T-cell (primary cell): ENCODE measurements around the gene ASAP2. TPM values are rescaled to one million over a fixed set of nuclear protein-coding genes. Genes with fewer than 3 reads are reported as not detected.

Source experiments
- ATAC-seq, 4 experiments: fragments of 200-7000 bp in 3 of 4; fragments of 150-1000 bp in 1 of 4; cut with Tn5 transposase; replicated peaks in 1 of 4; 1 replicate in 3 of 4; 2 replicates in 1 of 4; pipeline ENCODE4 v1.10.0; 2021; ENCODE audit warnings: moderate library complexity in 3 of 4, mild to moderate bottlenecking in 2 of 4, moderate number of reproducible peaks in 1 of 4
- CTCF ChIA-PET, 2 donors: fragments of 300-600 bp; sonication (Branson Sonifier 250); formaldehyde crosslinking; loops; one replicate each; lab custom pipeline; 2022; ENCODE audit warnings: antibody characterized with exemption in 2 of 2; lab: Charles Lee
- POLR2A ChIA-PET, 2 donors: fragments of 300-600 bp; sonication (Branson Sonifier 250); formaldehyde crosslinking; loops; one replicate each; lab custom pipeline; 2022; ENCODE audit warnings: antibody characterized with exemption in 2 of 2; lab: Charles Lee
- DNase-seq, 35 experiments: peaks; one replicate each; pipeline versions ENCODE4 v3.0.0 to v3.0.0-alpha.2; 2013 to 2023
- H3K27ac ChIP-seq: one replicate; pipeline ENCODE4 v1.5.1; 2013; ENCODE audit warnings: low read length
- H3K27me3 ChIP-seq, 2 experiments: replicated peaks in 1 of 2; 1 replicate in 1 of 2; 2 replicates in 1 of 2; pipeline versions ENCODE4 v1.6.1 to v1.7.0; 2013; ENCODE audit warnings: low read length in 1 of 2, mixed read lengths in 1 of 2; ENCODE audit not compliant: control insufficient read depth in 2 of 2, insufficient read depth in 2 of 2; ENCODE audit errors: extremely low read depth in 1 of 2
- H3K36me3 ChIP-seq, 2 donors: 1 replicate in 1 of 2; 2 replicates in 1 of 2; pipeline versions ENCODE4 v1.6.1 to v1.7.0; 2013; ENCODE audit warnings: low read length in 1 of 2; ENCODE audit not compliant: control insufficient read depth in 2 of 2, insufficient read depth in 1 of 2; ENCODE audit errors: extremely low read depth in 1 of 2
- H3K4me1 ChIP-seq, 2 experiments: 1 replicate in 1 of 2; 2 replicates in 1 of 2; pipeline versions ENCODE4 v1.6.1 to v1.7.0; 2013; ENCODE audit warnings: low read length in 2 of 2, mixed read lengths in 1 of 2; ENCODE audit not compliant: insufficient read depth in 2 of 2, control insufficient read depth in 1 of 2; ENCODE audit errors: extremely low read depth in 1 of 2
- H3K4me3 ChIP-seq, 2 donors: 1 replicate in 1 of 2; 2 replicates in 1 of 2; pipeline versions ENCODE4 v1.5.1 to v1.7.0; 2013; ENCODE audit warnings: mild to moderate bottlenecking in 2 of 2, low read length in 1 of 2, moderate library complexity in 1 of 2; ENCODE audit not compliant: control insufficient read depth in 1 of 2; ENCODE audit errors: extremely low read depth in 1 of 2
- H3K9me3 ChIP-seq: 2 replicates; pipeline ENCODE4 v1.7.0; 2013
- H3K27ac Mint-ChIP-seq, 2 donors: one replicate each; pipeline ENCODE4 v1.8.0; 2020 to 2021; ENCODE audit warnings: mild to moderate bottlenecking in 2 of 2, mixed read lengths in 2 of 2
- H3K27me3 Mint-ChIP-seq, 2 donors: one replicate each; pipeline ENCODE4 v1.8.0; 2021 to 2022; ENCODE audit warnings: mixed read lengths in 2 of 2
- H3K36me3 Mint-ChIP-seq: one replicate; pipeline ENCODE4 v1.8.0; 2021; ENCODE audit warnings: mixed read lengths
- H3K4me1 Mint-ChIP-seq, 3 donors: one replicate each; pipeline ENCODE4 v1.8.0; 2020 to 2022; ENCODE audit warnings: mixed read lengths in 3 of 3, mild to moderate bottlenecking in 1 of 3
- H3K4me3 Mint-ChIP-seq, 3 donors: one replicate each; pipeline ENCODE4 v1.8.0; 2020 to 2022; ENCODE audit warnings: mild to moderate bottlenecking in 3 of 3, mixed read lengths in 3 of 3, moderate library complexity in 3 of 3
- H3K9me3 Mint-ChIP-seq, 3 donors: one replicate each; pipeline ENCODE4 v1.8.0; 2020 to 2022; ENCODE audit warnings: mixed read lengths in 3 of 3
- WGBS: methylation state at CpG from one replicate; pipeline ENCODE4 v1.1.5; 2013; ENCODE audit warnings: missing lambda C conversion rate; ENCODE audit not compliant: insufficient coverage; 5-methylcytosine and 5-hydroxymethylcytosine counted together
- total RNA-seq, 35 experiments: library from RNA in 6 of 35; stranded (reverse) in 6 of 35; fragments of 120-200 nt in 1 of 35; gene quantifications; one replicate each; pipeline versions ENCODE4 v1.2.1 to v1.2.4 and lab custom pipeline; 2013 to 2026

Gene ASAP2
- total RNA-seq, 5 donors from 2014 or later (not counting 1 experiment from before 2014, with no cell fraction given), result 0.10 to 0.38 (median 0.27) TPM; not detected in 1

DNA sequence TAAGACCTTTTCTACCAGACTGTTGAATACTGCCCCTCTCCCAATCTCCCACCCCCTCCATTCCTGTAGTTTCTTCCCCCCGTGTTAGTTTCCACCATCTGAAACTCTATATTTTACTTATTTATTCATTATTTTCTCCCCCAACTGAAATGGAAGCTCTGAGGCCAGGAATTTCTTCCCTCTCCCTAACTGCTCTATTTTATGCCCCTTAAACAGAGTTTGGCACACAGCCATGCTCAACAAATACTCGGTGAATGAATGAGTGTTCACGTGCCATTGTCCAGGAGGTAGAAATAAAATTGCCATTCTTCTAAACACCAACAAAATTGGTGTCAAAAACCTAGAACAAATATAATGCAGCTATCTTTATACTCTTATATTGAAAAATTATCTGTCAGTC is 211.1 kb downstream of the ASAP2 start:
- Mint-ChIP-seq H3K27ac (no peak overlapping the region), H3K4me1 (peaks cover 47 to 60% (median 55%) of the 10 kb centered on the region in 3 donors), H3K4me3 (no peak overlapping the region), H3K9me3 (no peaks in the 10 kb centered on the region), H3K36me3 (peaks cover 28% of the 10 kb centered on the region), H3K27me3 (no peaks in the 10 kb centered on the region)
- Histone ChIP-seq H3K4me1 (peaks cover 2 to 25% of the 10 kb centered on the region in 2 experiments), H3K36me3 (peaks cover 5 to 14% of the 10 kb centered on the region in 2 donors), H3K9me3 (no peaks in the 10 kb centered on the region), H3K27me3 (no peaks in the 10 kb centered on the region), H3K27ac (no peak overlapping the region), H3K4me3 (no peak overlapping the region)
- DNase-seq (no peak), ATAC-seq (no peak)
- 100% methylated on average over 2 of the region's 3 CpGs for WGBS
- CTCF ChIA-PET, result interaction anchor here (0.6 to 0.7 kb wide), 2 partner anchors 20 to 688 kb away, joined by 3 read pairs; no protein-coding TSS in a partner anchor
- POLR2A ChIA-PET, result interaction anchor here in 1 of 2 donors (0.8 kb wide), 1 partner anchor 34 kb away, joined by 3 read pairs; no protein-coding TSS in a partner anchor

DNA sequence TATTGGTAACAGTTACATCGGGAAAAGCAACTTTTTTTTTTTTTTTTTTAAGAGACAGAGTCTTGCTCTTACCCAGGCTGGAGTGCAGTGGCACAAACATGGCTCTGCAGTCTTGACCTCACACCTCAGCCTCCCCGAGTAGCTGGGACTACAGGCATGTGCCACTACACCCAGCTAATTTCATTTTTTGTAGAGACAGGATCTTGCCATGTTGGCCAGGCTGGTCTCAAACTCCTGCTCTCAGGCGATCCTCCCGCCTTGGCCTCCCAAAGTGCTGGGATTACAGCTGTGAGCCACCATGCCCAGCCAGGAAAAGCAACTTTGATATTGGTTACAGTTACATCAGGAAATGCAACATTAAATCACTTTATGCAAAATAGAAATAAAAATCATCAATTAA is 212.1 kb downstream of the ASAP2 start:
- Mint-ChIP-seq H3K27me3 (no peaks in the 10 kb centered on the region), H3K4me3 (no peak overlapping the region), H3K27ac (no peak overlapping the region), H3K9me3 (no peaks in the 10 kb centered on the region), H3K4me1 (peaks cover 47 to 59% (median 55%) of the 10 kb centered on the region in 3 donors), H3K36me3 (peaks cover 24% of the 10 kb centered on the region)
- ATAC-seq (no peak), DNase-seq (no peak)
- Histone ChIP-seq H3K36me3 (peaks cover 5 to 9% of the 10 kb centered on the region in 2 donors), H3K9me3 (no peaks in the 10 kb centered on the region), H3K27me3 (no peaks in the 10 kb centered on the region), H3K27ac (no peak overlapping the region), H3K4me3 (no peak overlapping the region), H3K4me1 (peaks cover 2 to 26% of the 10 kb centered on the region in 2 experiments)
- POLR2A ChIA-PET, result no interaction called here
- CTCF ChIA-PET, result no interaction called here
- 94% methylated on average over 2 of the region's 4 CpGs for WGBS

DNA sequence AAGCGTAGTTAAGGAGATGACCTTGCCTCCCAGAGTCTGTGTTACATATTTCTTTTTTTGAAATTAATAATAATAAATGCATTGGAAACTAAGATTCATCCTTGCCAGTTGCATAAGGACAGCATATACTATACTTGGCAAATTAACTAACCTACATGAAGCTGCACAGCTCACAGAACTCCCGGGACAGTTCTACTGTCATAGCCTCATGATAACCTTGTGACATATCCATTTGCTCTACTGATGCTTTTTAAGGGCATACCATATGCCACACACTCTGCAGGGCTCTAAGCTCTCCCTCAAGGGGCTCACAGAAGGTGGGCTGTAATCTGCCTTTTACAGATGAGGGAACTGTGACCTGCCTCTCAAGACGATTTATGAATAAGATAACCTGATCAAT is 212.9 kb downstream of the ASAP2 start:
- peaks cover 39 to 53% (median 49%) of the 10 kb centered on the region in 3 donors for H3K4me1 Mint-ChIP-seq
- DNase-seq (no peak), ATAC-seq (no peak)
- CTCF ChIA-PET, result no interaction called here
- POLR2A ChIA-PET, result interaction anchor here in 1 of 2 donors (0.6 kb wide), 1 partner anchor 31 kb away, joined by 4 read pairs; no protein-coding TSS in a partner anchor
- H3K27ac Mint-ChIP-seq, result no peak overlapping the region
- Histone ChIP-seq H3K4me3 (no peak overlapping the region), H3K9me3 (no peaks in the 10 kb centered on the region), H3K27me3 (no peaks in the 10 kb centered on the region), H3K27ac (no peak overlapping the region), H3K36me3 (peaks cover 5 to 9% of the 10 kb centered on the region in 2 donors), H3K4me1 (peaks cover 8 to 34% of the 10 kb centered on the region in 2 experiments)
- H3K36me3 Mint-ChIP-seq, result peaks cover 18% of the 10 kb centered on the region
- H3K27me3 Mint-ChIP-seq, result no peaks in the 10 kb centered on the region
- H3K4me3 Mint-ChIP-seq, result no peak overlapping the region
- H3K9me3 Mint-ChIP-seq, result no peaks in the 10 kb centered on the region
- WGBS, result 100% methylated on average over 1 of the region's 3 CpGs

DNA sequence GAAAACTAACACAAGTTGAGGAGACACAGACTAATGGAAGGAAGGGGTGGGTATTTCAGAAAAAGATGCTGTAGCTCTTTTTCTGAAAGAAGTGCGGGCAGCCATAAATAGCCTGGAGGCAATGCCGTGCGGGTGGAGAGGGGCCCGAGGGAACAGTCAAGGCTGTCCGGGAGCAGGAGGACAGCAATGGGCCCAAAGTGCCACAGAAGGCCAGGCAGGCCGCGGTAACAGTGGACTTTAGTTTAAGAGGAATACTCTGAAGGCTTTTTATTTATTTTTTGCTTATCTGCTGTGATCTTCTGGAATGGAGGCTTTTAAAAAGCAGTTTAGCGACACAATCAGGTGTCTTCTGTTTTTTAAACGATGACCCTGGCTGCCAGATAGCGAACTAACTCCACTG is 213.9 kb downstream of the ASAP2 start:
- Mint-ChIP-seq H3K9me3 (no peaks in the 10 kb centered on the region), H3K36me3 (peaks cover 18% of the 10 kb centered on the region), H3K27me3 (no peaks in the 10 kb centered on the region), H3K4me3 (peak overlapping the region in 1 of 3 donors; percentile 31), H3K4me1 (peaks cover 38 to 51% (median 49%) of the 10 kb centered on the region in 3 donors), H3K27ac (no peak overlapping the region)
- no peak for ATAC-seq
- no peaks in the 10 kb centered on the region for H3K27me3 ChIP-seq
- 97% methylated on average over 10 of the region's 10 CpGs for WGBS
- H3K27ac ChIP-seq, result no peak overlapping the region
- H3K4me1 ChIP-seq, result peaks cover 10 to 38% of the 10 kb centered on the region in 2 experiments
- ChIA-PET POLR2A (no interaction called here), CTCF (no interaction called here)
- H3K9me3 ChIP-seq, result no peaks in the 10 kb centered on the region
- H3K36me3 ChIP-seq, result peaks cover 5 to 9% of the 10 kb centered on the region in 2 donors
- no peak for DNase-seq
- no peak overlapping the region for H3K4me3 ChIP-seq

DNA sequence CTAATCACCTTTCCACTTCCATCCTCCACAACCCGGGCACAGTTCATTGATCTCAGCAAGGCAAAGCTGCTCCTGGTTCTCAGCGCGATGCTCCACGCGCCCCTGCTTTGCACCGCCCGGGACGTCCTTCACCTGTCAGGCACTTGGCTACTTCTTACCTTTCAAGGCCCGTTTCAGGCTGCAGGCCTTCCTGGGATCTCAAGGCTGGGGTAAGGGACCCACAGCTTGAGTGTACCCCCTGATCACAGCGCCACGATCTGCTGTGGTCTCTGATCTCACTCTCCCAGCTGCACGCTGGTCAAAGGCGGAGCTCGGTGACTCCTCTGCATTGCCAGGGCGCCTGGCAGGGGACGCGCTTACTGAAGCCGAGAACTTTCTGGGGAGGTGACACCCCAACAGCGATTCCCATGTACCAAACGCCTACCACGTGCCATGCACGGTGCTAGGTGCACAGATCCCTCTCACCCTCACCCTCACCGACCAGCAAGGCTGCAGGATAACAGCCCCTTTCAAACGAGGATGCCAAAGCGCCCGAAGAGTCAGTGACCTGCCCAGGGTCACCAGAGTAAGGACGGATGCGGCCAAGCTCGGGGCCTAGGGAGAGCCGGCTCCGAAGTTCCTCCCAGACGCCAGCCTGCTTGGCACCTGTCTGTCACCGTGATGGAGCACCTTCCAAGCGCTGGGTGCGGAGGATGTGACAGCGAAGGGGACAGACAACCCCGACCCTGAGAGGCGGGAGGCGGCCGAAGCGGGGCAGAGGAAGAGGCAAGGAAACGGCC is 215.9 kb downstream of the ASAP2 start:
- Mint-ChIP-seq H3K27me3 (no peaks in the 10 kb centered on the region), H3K4me1 (peaks cover 29 to 40% (median 35%) of the 10 kb centered on the region in 3 donors), H3K27ac (peak overlapping the region; percentile 87), H3K36me3 (peaks cover 14% of the 10 kb centered on the region), H3K4me3 (no peak overlapping the region), H3K9me3 (no peaks in the 10 kb centered on the region)
- H3K27ac ChIP-seq, result peak overlapping the region; percentile 50
- ATAC-seq, result peak; percentile 18 to 41 (median 31)
- ChIA-PET CTCF (no interaction called here), POLR2A (interaction anchor here (0.5 to 0.9 kb wide), 4 partner anchors 51 to 1903 kb away, joined by 3 to 4 read pairs (median 3); no protein-coding TSS in a partner anchor)
- H3K27me3 ChIP-seq, result no peaks in the 10 kb centered on the region
- H3K4me3 ChIP-seq, result peak overlapping the region; percentile 88 to 95
- H3K9me3 ChIP-seq, result no peaks in the 10 kb centered on the region
- DNase-seq, result peak in 31 of 35 experiments; percentile 6 to 60 (median 23)
- H3K36me3 ChIP-seq, result peaks cover 0 to 9% of the 10 kb centered on the region in 2 donors
- 17% methylated on average over 42 of the region's 42 CpGs for WGBS
- H3K4me1 ChIP-seq, result peaks cover 10 to 30% of the 10 kb centered on the region in 2 experiments

DNA sequence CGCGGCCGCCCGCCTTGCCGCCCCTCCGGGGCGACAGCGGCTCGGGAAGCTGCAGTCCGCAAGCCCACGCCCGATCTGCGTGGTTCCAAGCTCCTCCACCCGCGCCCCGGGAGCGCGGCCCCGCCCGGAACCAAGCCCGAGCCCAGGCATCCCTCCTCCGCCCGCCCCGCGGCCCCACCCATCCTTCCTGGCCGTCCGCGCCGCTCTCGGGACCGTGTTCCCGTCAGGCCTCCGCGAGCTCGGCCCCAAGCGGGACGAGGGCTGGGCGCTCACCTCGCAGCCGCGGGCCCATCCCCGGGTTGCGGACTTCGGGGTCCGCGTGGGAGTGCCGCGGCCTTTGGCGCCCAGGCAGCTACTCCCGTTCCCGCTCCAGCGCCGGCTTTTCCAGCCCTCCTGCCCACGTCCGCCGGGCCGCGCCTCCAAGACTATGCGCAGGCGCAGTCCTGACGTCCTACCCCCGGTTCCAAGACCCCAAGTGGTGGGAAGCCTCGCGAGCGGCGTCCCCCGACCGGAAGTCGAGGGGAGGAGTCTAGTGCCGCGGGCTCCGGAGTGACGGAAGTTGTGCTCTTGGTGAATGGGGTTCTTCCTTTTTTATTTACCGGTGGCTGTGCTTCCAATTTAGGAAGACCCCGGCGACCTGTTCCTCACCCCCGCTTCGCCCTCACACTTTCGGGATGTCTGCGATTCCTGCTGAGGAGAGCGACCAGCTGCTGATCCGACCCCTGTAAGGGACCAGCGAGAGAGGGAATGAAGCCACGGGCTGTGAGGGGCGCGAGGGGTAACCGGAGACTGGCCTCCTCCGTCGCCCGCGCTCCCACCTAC is 216.7 kb downstream of the ASAP2 start, which contains the start of the genes CPSF3 and ITGB1BP1:
Gene CPSF3 (plus strand): TSS at position 555 of the 822 bp plus-strand sequence. CDS start 120 bp downstream, at position 675.
Gene ITGB1BP1 (minus strand): TSS at position 429 of the 822 bp plus-strand sequence. CDS start 4,831 bp downstream, outside the sequence.
- Mint-ChIP-seq H3K4me3 (no peak within 1 kb of the TSS), H3K27me3 (no peaks in the 10 kb centered on the region), H3K36me3 (peaks cover 9% of the 10 kb centered on the region), H3K9me3 (no peaks in the 10 kb centered on the region), H3K27ac (peak within 1 kb of the TSS; percentile 93), H3K4me1 (peaks cover 26 to 34% (median 29%) of the 10 kb centered on the region in 3 donors)
- Histone ChIP-seq H3K4me3 (peak within 1 kb of the TSS; percentile 88 to 95), H3K36me3 (peaks cover 0 to 6% of the 10 kb centered on the region in 2 donors), H3K9me3 (no peaks in the 10 kb centered on the region), H3K27ac (peak within 1 kb of the TSS; percentile 81), H3K4me1 (peaks cover 10 to 30% of the 10 kb centered on the region in 2 experiments), H3K27me3 (no peaks in the 10 kb centered on the region)
- ATAC-seq (peak; percentile 86 to 91 (median 88)), DNase-seq (peak; percentile 89 to 98 (median 94))
- WGBS, result under 1% methylated on average over 86 of the region's 91 CpGs
- POLR2A ChIA-PET, result interaction anchor here (0.5 to 0.7 kb wide), 5 partner anchors 261 to 1902 kb away, joined by 3 to 4 read pairs (median 3); no protein-coding TSS in a partner anchor
- CTCF ChIA-PET, result interaction anchor here in 1 of 2 donors (0.5 kb wide), 1 partner anchor 254 kb away, joined by 5 read pairs; no protein-coding TSS in a partner anchor
